Endodermal cell (in vitro differentiated cells): Measurements from ENCODE around the gene RAB40C. TPM values are rescaled to one million over a fixed set of nuclear protein-coding genes. Genes with fewer than 3 reads are reported as not detected.
A peak's percentile ranks its signal among the peaks of the same experiment; 100 is the strongest.

Experiments
- DNase-seq: peaks from one replicate; pipeline ENCODE4 v3.0.0-alpha.2; 2017
- H3K27ac ChIP-seq: 2 replicates; pipeline ENCODE4 v1.5.1; 2013; ENCODE audit warnings: mild to moderate bottlenecking, low read depth, low read length, moderate library complexity
- H3K27me3 ChIP-seq: 2 replicates; pipeline ENCODE4 v1.6.1; 2013; ENCODE audit warnings: mild to moderate bottlenecking, low read length, moderate library complexity; ENCODE audit not compliant: insufficient read depth, control insufficient read depth, poor library complexity, severe bottlenecking
- H3K36me3 ChIP-seq: 2 replicates; pipeline ENCODE4 v1.7.0; 2013; ENCODE audit warnings: mild to moderate bottlenecking, low read length, moderate library complexity; ENCODE audit not compliant: control insufficient read depth, insufficient read depth
- H3K4me1 ChIP-seq: one replicate; pipeline ENCODE4 v1.7.0; 2013; ENCODE audit warnings: low read length; ENCODE audit not compliant: control insufficient read depth, insufficient read depth
- H3K4me3 ChIP-seq: 2 replicates; pipeline ENCODE4 v1.5.1; 2013; ENCODE audit warnings: mild to moderate bottlenecking, low read length, moderate library complexity
- H3K9ac ChIP-seq: 2 replicates; pipeline ENCODE4 v1.6.1; 2013; ENCODE audit warnings: mild to moderate bottlenecking, low read length, moderate library complexity; ENCODE audit not compliant: poor library complexity, severe bottlenecking; ENCODE audit errors: extremely low read depth
- H3K9me3 ChIP-seq: 2 replicates; pipeline ENCODE4 v1.6.1; 2013; ENCODE audit warnings: mild to moderate bottlenecking, low read length, moderate library complexity; ENCODE audit not compliant: control insufficient read depth
- H3K27ac Mint-ChIP-seq: 2 replicates; pipeline ENCODE4 v1.8.0; 2020; ENCODE audit warnings: mixed read lengths
- H3K27me3 Mint-ChIP-seq: 2 replicates; pipeline ENCODE4 v1.8.0; 2021; ENCODE audit warnings: mild to moderate bottlenecking, mixed read lengths; ENCODE audit not compliant: insufficient read depth
- H3K36me3 Mint-ChIP-seq: 2 replicates; pipeline ENCODE4 v1.8.0; 2020; ENCODE audit warnings: low read depth, mixed read lengths
- H3K4me1 Mint-ChIP-seq: 2 replicates; pipeline ENCODE4 v1.8.0; 2020; ENCODE audit warnings: mixed read lengths
- H3K4me3 Mint-ChIP-seq: 2 replicates; pipeline ENCODE4 v1.8.0; 2020; ENCODE audit warnings: mild to moderate bottlenecking, moderate library complexity, mixed read lengths
- H3K9me3 Mint-ChIP-seq: 2 replicates; pipeline ENCODE4 v1.8.0; 2020; ENCODE audit warnings: mild to moderate bottlenecking, mixed read lengths
- WGBS, 2 experiments: methylation state at CpG; one replicate each; pipeline versions ENCODE4 v1.1.5 to v1.1.7; 2013; ENCODE audit warnings: missing lambda C conversion rate in 2 of 2, mixed read lengths in 1 of 2; ENCODE audit not compliant: insufficient coverage in 1 of 2, insufficient read length in 1 of 2; 5-methylcytosine and 5-hydroxymethylcytosine counted together
- total RNA-seq, 2 donors: library from RNA; stranded (reverse); fragmentation: NEBNext Ultra II Directional in 1 of 2; extraction: Animal tissue kit (Norgen Biotek cat#: 25700) in 1 of 2; gene quantifications; 2 replicates in 1 of 2; 3 replicates in 1 of 2; pipeline ENCODE4 v1.2.1, GENCODE V29; 2021
- TF ChIP-seq, protein P1 (sequence below): fragments of 200-600 bp; sonication (generic); conservative IDR thresholded peaks from 2 replicates; pipeline ENCODE4 v1.5.0; 2021; ENCODE audit warnings: antibody characterized with exemption, mild to moderate bottlenecking

RAB40C gene
- total RNA-seq, 2 donors from 2014 or later = 21.3 to 25.9 TPM

DNA sequence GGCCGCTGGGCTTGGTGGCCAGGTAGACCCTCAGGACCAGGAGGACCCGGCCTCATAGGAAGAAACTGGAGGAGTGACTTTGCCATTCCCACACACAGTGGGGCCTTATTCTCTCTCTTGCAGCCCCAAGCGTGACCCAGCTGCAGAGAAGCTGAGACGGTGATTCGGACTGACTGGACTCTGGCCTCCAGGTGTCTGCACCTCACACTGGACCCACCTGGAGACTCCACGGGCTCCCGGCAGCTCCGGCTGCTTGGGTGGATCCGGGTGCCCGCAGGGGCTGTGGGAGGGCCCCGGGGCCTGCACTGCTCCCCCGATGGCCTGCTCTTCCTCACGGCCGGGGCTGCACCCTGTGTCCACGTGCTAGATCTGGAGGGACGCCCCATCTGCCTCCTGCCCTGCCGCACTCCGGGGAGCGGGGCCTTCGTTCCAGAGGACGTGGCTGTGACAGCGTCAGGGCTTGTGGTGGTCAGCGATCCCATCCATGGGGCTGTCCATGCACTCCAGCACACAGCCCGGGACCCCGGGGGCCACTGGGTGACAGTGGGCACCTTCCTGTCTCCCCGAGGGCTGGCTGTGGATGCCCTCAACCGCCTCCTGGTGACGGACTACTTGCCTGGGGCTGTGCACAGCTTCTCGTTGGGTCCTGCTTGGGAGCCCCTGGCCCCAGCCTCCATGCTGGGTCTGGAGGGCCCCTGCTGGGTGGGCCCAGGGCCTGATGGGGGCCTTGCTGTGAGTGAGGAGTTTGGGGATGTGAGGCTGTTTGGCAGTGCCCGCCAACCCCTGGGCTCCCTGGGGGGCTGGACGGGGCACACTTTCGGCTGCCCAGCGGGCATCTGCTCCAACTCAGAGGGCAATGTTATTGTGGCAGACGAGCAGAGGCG is 22.3 kb upstream of the RAB40C start:
- Mint-ChIP-seq H3K9me3 (no peaks in the 10 kb centered on the region), H3K4me3 (no peak overlapping the region), H3K27me3 (peaks cover under 1% of the 10 kb centered on the region), H3K4me1 (peaks cover 21% of the 10 kb centered on the region), H3K36me3 (peaks cover 6% of the 10 kb centered on the region), H3K27ac (no peak overlapping the region)
- H3K27ac ChIP-seq = no peak overlapping the region
- DNase-seq = no peak
- WGBS, 2 experiments = 94 to 97% methylated on average over 22 to 35 of the region's 35 CpGs
- peaks cover 4% of the 10 kb centered on the region for H3K36me3 ChIP-seq
- H3K4me1 ChIP-seq = peaks cover 7% of the 10 kb centered on the region
- TF ChIP-seq, protein P1, sequence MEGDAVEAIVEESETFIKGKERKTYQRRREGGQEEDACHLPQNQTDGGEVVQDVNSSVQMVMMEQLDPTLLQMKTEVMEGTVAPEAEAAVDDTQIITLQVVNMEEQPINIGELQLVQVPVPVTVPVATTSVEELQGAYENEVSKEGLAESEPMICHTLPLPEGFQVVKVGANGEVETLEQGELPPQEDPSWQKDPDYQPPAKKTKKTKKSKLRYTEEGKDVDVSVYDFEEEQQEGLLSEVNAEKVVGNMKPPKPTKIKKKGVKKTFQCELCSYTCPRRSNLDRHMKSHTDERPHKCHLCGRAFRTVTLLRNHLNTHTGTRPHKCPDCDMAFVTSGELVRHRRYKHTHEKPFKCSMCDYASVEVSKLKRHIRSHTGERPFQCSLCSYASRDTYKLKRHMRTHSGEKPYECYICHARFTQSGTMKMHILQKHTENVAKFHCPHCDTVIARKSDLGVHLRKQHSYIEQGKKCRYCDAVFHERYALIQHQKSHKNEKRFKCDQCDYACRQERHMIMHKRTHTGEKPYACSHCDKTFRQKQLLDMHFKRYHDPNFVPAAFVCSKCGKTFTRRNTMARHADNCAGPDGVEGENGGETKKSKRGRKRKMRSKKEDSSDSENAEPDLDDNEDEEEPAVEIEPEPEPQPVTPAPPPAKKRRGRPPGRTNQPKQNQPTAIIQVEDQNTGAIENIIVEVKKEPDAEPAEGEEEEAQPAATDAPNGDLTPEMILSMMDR = no peak
- no peaks in the 10 kb centered on the region for H3K9me3 ChIP-seq
- no peak overlapping the region for H3K4me3 ChIP-seq
- H3K27me3 ChIP-seq = peaks cover 1% of the 10 kb centered on the region
- no peak overlapping the region for H3K9ac ChIP-seq

DNA sequence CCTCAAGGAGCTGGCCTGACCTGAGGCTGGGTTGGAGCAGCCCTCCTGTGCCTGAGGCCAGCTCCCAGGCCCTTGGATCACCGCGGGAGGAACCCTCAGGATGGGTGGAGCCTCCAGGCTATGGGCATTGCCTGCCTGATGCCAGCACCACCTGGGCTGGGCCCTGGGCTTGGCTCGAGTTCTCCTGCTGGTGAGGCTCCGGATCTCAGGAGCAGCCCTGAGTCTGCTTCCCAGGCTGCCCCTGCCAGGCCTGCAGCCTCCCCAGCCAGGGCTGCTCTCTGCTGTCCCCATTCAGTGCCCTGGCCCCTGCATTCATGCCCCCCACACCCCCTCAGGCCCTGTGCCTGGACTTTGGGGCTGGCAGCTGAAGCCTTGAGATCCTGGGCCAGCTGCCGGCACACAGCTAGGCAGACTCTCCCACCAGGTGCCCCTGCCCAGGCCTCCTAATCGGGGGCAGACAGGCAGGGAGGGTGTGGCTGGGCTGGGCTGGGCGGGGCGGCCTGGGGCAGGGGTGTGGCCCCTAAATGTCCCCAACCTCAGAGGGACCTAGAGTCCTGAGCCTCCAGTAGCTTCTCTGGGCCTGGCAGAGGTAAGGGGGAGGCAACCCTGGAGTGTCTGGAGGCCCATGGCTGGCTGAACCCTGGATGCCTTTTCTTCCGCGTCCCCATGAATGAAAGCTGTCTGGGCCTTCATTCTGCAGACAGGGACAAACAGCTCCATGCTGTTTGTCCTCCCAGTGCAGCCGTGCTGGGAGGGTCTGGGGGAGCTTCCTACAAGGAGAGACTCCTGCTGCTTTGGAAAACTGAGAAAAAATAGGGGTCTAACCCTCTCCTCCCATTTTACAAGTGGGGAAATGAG is 21.2 kb upstream of the RAB40C start:
- Mint-ChIP-seq H3K4me3 (peak overlapping the region; percentile 80), H3K4me1 (peaks cover 21% of the 10 kb centered on the region), H3K9me3 (no peaks in the 10 kb centered on the region), H3K27ac (peak overlapping the region; percentile 86), H3K36me3 (peaks cover 6% of the 10 kb centered on the region), H3K27me3 (no peaks in the 10 kb centered on the region)
- no peaks in the 10 kb centered on the region for H3K27me3 ChIP-seq
- H3K9ac ChIP-seq = peak overlapping the region; percentile 25
- TF ChIP-seq, protein P1 = no peak
- no peak overlapping the region for H3K27ac ChIP-seq
- no peak for DNase-seq
- peaks cover 4% of the 10 kb centered on the region for H3K36me3 ChIP-seq
- peak overlapping the region; percentile 72 for H3K4me3 ChIP-seq
- WGBS, 2 experiments = 87 to 89% methylated on average over 11 of the region's 11 CpGs
- H3K4me1 ChIP-seq = peaks cover 7% of the 10 kb centered on the region
- no peaks in the 10 kb centered on the region for H3K9me3 ChIP-seq

DNA sequence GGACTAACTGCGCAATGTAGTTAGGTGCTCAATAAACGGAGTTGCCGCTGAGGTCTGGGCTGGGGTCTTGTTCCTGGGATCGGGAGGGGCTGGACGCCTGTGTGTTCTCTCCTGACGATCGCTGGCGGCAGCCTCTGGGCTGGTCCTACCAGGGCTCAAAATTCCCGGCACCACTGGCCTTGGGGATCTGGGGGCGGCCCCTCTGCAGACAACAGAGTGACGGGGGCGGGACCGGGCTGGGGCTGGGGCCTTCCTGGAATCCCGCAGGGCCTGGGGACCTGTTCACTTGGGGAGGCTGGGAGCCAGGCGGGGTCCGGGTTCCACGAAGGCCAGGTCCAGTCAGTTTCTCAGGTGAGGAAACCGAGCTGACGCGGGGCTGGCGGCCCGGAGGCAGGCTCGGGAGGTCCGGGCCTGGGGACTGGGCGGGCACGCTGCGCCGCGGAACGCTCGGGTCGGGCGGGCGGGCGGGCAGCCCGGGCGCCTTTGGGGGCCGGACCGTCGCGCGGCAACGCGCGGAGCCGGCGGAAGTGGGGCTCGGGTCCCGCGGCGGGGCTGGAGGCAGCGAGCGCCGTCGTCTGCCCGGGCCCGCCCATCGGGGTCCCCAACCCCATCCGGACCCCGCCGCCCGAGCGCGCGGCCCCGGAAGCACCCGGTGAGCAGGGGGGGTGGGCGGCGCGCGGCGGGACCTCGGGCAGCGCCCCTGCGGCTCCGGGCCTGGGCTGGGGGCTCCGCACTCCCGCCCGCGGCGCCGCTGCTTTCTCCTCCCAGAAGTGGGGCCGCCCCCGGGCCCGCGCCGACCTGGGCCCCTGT is 20.2 kb upstream of the RAB40C start, which contains the start of gene PIGQ:
Gene PIGQ, plus strand, starts transcription at position 524 of the 810 bp plus-strand sequence. CDS start 4,107 bp downstream, outside the sequence.
- H3K27ac Mint-ChIP-seq = peak within 1 kb of the TSS; percentile 86
- Histone ChIP-seq H3K4me1 (peaks cover 7% of the 10 kb centered on the region), H3K9ac (peak within 1 kb of the TSS; percentile 71), H3K36me3 (peaks cover 4% of the 10 kb centered on the region), H3K27ac (peak within 1 kb of the TSS; percentile 60), H3K27me3 (no peaks in the 10 kb centered on the region), H3K4me3 (peak within 1 kb of the TSS; percentile 84), H3K9me3 (no peaks in the 10 kb centered on the region)
- no peaks in the 10 kb centered on the region for H3K27me3 Mint-ChIP-seq
- DNase-seq = peak; percentile 89
- 2% methylated on average over 18 to 87 of the region's 87 CpGs for WGBS, 2 experiments
- TF ChIP-seq, protein P1 = no peak
- H3K9me3 Mint-ChIP-seq = no peaks in the 10 kb centered on the region
- H3K4me1 Mint-ChIP-seq = peaks cover 21% of the 10 kb centered on the region
- peaks cover 6% of the 10 kb centered on the region for H3K36me3 Mint-ChIP-seq
- peak within 1 kb of the TSS; percentile 80 for H3K4me3 Mint-ChIP-seq
